Measurements from ENCODE around the gene KCTD11. TPM values are rescaled to one million over a fixed set of nuclear protein-coding genes. Genes with fewer than 3 reads are reported as not detected.

KCTD11 gene
- total and polyA plus RNA-seq, 2 of the 13 experiments (the other 11 are each of a cell fraction or from before 2014, with no cell fraction given), result 1.6 to 2.6 TPM

DNA sequence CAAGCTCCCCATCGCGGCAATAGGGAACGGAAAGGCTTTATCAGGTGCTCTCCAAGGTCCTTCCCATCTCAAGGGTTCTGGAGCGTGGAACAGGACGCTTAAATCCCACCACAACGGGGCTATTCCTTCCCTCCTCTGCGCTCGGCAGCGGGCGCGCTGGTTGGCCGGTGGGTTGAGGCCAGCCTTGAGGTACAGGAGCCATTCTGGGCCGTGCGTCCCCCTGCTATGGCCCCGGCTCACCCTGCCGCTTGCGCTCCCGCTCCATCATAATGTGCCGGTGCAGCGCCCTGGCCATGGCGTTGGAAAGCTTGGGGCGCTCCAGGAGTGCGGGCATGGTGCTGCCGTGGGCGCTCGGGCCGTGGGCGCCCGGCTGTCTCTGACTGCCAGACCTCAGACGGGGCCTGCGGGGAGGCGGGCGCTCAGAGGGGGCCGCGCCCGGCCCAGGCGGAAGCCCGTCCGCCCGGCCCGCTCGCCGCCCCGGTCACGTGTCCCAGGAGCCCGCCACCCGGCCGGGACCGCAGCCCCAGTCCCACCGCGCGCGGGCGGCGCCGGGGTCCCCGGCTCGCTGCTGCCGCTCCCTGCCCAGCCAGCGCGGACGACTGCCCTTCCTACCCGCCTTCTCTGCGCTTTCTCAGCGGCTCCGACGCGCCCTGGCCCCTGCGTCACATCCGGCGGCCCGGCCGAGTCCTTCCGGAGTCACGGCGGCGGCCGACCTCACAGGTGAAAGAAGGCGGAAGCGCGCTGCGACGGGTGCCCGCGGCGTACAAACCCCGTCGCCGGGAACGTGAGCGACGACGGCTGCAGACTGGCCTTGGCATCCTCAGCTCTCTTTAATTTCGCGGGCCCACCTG lies 37.0 kb upstream of the KCTD11 start, which contains the start of gene GPS2 (continued):
- TF ChIP-seq, protein P1, sequence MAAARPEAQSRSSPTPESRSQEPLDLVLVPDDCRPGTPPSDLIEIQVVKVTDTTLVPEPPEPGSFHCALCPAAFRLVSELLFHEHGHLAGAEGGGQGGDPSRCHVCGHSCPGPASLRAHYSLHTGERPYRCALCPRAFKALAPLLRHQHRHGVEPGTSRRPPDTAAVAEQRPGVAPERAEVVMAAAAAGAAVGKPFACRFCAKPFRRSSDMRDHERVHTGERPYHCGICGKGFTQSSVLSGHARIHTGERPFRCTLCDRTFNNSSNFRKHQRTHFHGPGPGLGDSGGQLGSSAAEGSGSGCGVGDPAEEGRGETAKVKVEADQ (CRISPR knock-in tag; IDR thresholded peaks at IDR 0.05; ENCODE audit: borderline replicate concordance), result 0 out of 2 replicates have a peak, but pooled peaks have one; percentile 52
- TF ChIP-seq KLF6 (CRISPR knock-in tag; IDR thresholded peaks at IDR 0.05) (0 out of 2 replicates have a peak, but pooled peaks have one; percentile 32), MAFK (conservative IDR thresholded peaks at IDR 0.05 in 1 of 2, IDR thresholded peaks at IDR 0.05 in 1 of 2; ENCODE audit: low read length in 2 of 2) (no peak), GATAD2A (CRISPR knock-in tag; IDR thresholded peaks at IDR 0.05) (peak; percentile 36; the same call in 1 of the 2 replicates), ARNT (IDR thresholded peaks at IDR 0.05) (no peak), MEIS2 (CRISPR knock-in tag; IDR thresholded peaks at IDR 0.05) (no peak; the same call in 1 of the 2 replicates), ZFP37 (CRISPR knock-in tag; IDR thresholded peaks at IDR 0.05; ENCODE audit: borderline replicate concordance) (peak; percentile 52; the same call in 1 of the 2 replicates), ZNF776 (CRISPR knock-in tag; IDR thresholded peaks at IDR 0.05) (no peak), POLR2A (IDR thresholded peaks at IDR 0.05; ENCODE audit: insufficient read depth in 1 of 2, low read depth in 2 of 2, low read length in 2 of 2) (peak; percentile 69 to 93), ZNF7 (CRISPR knock-in tag; IDR thresholded peaks at IDR 0.05) (no peak), CCDC6 (CRISPR knock-in tag; IDR thresholded peaks at IDR 0.05) (peak; percentile 80), ZNF138 (CRISPR knock-in tag; IDR thresholded peaks at IDR 0.05; ENCODE audit: low read depth) (no peak), FOSL2 (CRISPR knock-in tag; IDR thresholded peaks at IDR 0.05) (peak; percentile 49), BRD4 (CRISPR knock-in tag; IDR thresholded peaks at IDR 0.05) (peak; percentile 80; the same call in 1 of the 2 replicates), ZNF230 (CRISPR knock-in tag; IDR thresholded peaks at IDR 0.05) (no peak), ZNF552 (CRISPR knock-in tag; IDR thresholded peaks at IDR 0.05; ENCODE audit: borderline replicate concordance) (0 out of 2 replicates have a peak, but pooled peaks have one; percentile 32), POLR2AphosphoS2 (IDR thresholded peaks at IDR 0.05; ENCODE audit: low read depth, low read length) (no peak; the same call in 1 of the 2 replicates), ZNF563 (CRISPR knock-in tag; IDR thresholded peaks at IDR 0.05) (peak; percentile 73; the same call in 1 of the 2 replicates), FOXK1 (CRISPR knock-in tag; IDR thresholded peaks at IDR 0.05; ENCODE audit: borderline replicate concordance, low read depth) (peak; percentile 84; the same call in 1 of the 2 replicates)
- TF ChIP-seq, protein P2, sequence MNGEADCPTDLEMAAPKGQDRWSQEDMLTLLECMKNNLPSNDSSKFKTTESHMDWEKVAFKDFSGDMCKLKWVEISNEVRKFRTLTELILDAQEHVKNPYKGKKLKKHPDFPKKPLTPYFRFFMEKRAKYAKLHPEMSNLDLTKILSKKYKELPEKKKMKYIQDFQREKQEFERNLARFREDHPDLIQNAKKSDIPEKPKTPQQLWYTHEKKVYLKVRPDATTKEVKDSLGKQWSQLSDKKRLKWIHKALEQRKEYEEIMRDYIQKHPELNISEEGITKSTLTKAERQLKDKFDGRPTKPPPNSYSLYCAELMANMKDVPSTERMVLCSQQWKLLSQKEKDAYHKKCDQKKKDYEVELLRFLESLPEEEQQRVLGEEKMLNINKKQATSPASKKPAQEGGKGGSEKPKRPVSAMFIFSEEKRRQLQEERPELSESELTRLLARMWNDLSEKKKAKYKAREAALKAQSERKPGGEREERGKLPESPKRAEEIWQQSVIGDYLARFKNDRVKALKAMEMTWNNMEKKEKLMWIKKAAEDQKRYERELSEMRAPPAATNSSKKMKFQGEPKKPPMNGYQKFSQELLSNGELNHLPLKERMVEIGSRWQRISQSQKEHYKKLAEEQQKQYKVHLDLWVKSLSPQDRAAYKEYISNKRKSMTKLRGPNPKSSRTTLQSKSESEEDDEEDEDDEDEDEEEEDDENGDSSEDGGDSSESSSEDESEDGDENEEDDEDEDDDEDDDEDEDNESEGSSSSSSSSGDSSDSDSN (CRISPR knock-in tag; IDR thresholded peaks at IDR 0.05), result peak; percentile 62
- TF ChIP-seq, protein P3, sequence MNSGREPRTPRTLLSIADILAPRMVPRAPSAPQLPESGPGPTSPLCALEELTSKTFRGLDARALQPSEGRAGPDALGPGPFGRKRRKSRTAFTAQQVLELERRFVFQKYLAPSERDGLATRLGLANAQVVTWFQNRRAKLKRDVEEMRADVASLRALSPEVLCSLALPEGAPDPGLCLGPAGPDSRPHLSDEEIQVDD (CRISPR knock-in tag; IDR thresholded peaks at IDR 0.05; ENCODE audit: borderline replicate concordance), result peak; percentile 36; the same call in 1 of the 2 replicates
- TF ChIP-seq, protein P4, sequence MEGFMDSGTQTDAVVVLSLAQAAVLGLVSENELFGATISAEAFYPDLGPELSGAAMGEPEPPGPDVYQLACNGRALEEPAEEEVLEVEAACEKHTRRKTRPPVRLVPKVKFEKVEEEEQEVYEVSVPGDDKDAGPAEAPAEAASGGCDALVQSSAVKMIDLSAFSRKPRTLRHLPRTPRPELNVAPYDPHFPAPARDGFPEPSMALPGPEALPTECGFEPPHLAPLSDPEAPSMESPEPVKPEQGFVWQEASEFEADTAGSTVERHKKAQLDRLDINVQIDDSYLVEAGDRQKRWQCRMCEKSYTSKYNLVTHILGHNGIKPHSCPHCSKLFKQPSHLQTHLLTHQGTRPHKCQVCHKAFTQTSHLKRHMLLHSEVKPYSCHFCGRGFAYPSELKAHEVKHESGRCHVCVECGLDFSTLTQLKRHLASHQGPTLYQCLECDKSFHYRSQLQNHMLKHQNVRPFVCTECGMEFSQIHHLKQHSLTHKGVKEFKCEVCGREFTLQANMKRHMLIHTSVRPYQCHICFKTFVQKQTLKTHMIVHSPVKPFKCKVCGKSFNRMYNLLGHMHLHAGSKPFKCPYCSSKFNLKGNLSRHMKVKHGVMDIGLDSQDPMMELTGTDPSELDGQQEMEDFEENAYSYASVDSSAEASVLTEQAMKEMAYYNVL (CRISPR knock-in tag; IDR thresholded peaks at IDR 0.05; ENCODE audit: borderline replicate concordance), result no peak
- TF ChIP-seq, protein P5, sequence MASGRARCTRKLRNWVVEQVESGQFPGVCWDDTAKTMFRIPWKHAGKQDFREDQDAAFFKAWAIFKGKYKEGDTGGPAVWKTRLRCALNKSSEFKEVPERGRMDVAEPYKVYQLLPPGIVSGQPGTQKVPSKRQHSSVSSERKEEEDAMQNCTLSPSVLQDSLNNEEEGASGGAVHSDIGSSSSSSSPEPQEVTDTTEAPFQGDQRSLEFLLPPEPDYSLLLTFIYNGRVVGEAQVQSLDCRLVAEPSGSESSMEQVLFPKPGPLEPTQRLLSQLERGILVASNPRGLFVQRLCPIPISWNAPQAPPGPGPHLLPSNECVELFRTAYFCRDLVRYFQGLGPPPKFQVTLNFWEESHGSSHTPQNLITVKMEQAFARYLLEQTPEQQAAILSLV (CRISPR knock-in tag; IDR thresholded peaks at IDR 0.05; ENCODE audit: borderline replicate concordance), result peak; percentile 72; the same call in 1 of the 2 replicates
